ENCODE measurements around the gene GJA3.

The GJA3 gene

DNA sequence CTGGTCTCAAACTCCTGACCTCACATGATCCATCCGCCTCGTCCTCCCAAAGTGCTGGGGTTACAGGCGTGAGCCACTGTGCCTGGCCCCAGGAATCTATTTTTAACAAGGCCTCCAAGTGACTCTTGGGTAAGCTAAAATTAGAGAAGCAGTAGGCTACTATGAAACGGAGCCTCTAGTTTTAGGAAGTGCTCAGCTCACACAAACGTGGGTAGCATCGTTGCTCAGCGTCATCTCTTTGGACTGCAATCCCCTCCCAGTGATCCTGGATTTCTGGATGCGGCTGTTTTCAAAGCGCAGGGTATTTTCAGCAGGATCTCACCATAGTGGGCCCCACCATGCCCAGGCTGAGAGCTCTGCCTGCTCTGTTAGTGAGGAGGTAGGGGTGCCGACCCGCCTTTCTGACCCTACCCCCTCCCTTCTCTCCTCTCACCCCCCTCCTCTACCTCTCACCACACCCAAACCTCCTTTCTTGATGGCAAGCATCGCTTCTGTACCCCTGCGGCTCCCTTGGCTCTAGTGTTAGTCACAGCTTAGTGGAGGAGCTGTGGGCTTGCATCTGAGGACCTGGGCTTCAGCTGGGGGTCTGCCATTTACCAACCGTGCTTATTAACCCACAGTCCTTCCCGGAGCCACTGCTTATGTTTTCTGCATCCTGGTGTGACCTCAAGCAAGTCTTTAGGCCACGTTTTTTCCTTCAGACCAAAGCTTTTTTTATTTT is 34.2 kb downstream of the GJA3 start:
- no peak for DNase-seq

DNA sequence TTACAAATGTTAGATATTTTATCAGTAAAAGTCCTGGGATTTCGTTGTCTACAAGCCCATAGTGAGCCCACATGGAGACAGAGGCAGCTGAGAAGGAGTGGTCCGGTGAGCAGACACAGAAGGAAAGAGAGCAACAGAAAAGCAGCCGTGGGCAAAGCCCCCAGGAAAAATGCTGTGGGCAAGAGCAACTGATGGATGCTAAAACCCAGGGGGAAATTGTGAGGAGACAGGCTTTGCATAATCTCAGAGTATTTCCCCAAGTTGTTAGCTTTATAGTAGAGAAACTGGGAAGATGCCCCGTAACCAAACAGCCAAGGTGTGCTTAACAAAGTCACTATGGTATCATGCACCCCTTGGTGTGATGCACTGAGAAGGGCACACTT is 35.1 kb downstream of the GJA3 start:
- no peak for DNase-seq

DNA sequence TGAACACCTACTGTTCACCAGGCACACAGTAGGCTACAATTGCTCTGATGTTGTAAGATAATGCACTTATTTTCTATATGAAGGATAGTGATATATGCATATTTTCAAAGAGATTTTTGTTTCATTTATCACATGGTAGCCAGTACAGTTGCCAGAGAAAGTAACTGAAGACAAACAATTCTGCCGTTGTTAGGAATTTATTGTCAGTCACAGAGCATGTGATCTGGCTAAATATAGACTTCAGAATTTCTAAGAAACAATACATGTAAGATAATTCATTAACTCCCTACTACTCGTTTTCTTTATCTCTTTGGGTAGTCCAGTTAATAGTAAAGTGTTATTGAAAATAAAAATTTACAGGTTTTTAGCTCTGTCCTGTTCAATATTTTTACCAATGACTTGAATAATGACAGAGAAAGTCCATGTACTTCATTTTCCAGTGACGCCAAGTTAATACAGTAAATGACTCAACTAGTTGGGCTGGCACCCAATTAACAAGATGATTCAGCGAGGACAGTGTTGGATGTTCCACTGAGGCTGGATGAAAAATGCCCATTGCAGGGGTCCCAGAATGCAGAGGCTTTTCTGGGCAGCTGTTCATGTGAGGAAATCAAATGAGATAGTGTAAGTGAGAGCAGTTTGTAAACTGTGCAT is 35.6 kb downstream of the GJA3 start:
- DNase-seq = no peak

DNA sequence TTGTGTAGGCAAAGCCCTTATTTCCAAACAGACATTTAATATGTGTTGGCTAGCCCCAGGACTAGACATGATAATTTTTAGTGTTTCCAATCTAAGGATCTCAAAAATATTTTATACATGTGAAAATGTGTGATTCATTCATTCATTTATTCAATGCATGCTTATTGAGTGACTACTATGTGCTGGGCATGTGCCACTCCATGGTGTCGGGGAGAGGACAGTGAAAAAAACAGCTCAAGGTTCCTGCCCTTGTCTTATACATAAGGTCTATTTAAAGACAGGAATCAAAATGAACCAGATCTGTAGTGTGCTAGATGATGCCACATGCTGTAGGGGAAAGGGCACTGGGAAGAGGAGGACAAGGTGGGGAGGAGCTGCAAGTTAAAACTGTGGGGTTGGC is 36.5 kb downstream of the GJA3 start:
- no peak for DNase-seq

DNA sequence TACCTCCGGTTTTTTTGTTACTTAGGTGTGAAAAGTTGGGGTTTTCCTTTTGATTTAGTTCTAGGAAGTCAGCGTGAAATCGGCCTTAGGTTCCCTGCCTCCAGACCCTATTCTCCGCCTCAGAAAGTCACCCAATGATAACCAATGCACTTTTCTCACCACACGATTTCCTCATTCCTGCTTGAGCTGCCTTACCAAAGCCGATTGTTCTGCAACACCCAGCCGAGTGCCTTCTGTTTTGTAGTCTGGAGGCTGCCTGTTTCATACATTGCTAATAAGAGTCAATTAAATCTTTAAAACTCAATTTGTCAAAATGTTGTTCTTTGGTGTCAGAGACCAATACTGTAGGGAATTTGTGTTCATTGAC is 39.7 kb downstream of the GJA3 start:
- DNase-seq = no peak

DNA sequence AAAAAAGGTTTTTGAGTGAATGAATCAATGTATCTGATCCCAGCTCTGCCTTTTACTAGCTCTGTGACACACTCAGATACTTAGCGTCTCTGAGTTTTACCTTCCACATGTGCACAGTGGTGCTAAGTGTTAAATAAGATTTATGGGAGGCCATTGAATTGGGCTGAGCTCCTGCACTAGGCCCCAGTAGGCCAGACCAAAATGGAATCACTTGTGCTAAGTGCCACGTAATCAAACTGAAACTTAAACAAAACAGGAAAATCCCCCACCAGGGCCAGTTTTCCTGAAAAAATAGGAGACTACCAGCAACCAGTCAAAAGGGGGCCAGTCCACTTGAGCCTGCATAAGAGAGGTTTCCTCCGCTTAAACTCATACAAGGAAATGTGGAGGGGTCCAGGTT is 40.9 kb downstream of the GJA3 start:
- DNase-seq = no peak

DNA sequence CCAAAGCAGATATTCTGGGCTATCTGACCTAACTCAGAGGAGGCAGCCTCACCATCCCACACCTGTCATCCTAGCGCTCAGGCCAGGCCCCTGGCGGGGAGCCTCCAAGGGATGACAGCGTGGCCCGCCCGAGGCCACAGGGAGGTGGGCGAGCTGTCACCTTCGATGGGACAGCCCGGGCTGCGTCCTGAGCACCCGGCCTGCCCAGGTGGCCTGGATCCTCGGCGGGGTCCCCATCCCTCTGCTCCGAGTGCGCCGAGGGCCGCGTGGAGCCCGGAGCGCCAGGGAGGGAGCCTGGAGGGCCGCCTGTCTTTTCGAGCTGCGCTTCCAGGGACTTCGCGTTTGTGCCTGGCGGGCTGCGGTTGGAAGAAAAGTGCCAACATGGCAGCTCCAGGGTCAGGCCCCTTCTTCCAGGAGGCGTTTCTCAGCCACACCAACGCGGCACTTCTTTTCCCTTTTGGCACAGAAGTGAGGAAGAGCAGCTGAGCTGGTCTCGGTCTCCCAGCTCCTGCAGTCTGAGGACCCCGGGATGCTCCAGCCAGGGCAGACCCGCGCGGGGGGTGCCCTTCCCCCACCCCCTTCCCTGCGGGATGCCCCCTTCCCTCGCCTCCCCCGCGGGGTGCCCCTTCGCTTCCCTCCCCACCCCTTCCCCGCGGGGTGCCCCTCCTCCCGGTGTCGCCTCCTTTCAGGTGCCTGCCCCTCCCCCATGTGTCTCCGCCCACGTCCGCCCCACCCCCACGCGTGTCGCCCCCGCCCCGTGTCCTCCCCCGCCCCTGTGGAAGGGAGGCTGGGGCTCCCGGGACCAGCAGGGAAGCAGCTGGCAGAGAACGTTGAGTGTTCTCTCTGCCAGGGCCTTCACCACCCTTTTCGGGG is 42.3 kb downstream of the GJA3 start:
- peak in 1 of 2 donors; percentile 7 for DNase-seq

DNA sequence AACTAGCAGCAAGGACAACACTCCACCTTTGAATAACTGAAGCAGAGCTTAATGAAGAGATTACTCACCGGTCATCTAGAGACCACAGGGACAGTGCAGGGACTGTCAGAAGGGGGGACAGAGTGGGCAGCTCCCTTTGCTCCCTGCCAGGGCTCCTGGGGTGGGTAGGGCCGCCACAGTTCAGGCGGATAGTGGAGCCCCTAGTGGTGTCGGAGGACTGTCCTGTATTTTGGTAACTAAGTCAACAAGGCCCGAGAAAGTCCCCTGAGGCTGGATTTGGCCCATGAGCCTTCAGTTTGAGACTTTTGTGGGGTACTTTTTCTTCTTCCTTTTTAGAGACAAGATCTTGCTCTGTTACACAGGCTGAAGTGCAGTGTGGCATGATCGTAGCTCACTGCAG is 44.6 kb downstream of the GJA3 start:
- no peak for DNase-seq

DNA sequence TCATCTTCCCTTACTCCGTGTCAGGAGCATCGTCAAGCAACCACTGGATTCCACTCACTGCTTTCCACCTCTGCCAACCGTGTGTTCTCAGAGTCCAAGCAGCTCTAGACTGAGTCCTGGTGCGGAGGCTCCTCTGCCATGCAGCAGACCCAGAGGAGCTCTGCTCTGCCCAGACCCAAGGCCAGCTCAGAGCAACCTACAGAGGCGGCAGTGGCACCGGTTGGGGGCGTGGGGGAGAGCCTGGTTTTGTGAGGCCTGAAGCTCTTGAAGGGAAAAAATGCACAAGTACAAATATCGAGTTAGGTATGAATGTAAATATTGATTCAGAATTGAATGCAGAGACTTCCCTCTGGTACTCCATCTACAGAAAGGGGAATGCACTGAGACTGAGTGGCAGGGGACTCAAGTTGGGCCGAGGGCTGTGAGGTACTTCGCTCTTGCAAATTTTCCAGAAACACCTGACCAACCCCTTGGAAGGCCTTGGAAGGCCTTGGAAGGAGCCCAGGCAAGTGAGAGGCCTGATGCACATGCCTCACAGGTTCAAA is 46.7 kb downstream of the GJA3 start:
- DNase-seq = no peak

DNA sequence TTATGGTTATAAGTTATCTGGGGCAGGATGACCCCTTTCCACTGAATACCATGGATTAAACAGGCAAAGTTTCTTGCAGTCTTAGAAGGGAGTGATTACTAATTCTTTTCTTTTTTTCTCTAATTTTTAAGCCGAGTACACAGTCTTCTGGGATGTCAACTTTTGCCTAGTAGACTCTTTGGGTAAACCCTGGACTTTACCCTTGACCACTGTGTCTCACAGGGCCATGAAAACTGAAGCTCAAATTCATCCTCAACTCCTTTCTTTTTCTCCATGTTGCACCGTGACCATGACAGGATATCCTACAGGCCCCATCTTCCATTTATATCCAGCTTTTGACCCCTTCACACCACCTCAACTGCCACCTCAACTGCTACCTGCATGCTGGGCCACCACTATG is 51.8 kb downstream of the GJA3 start:
- DNase-seq = no peak

DNA sequence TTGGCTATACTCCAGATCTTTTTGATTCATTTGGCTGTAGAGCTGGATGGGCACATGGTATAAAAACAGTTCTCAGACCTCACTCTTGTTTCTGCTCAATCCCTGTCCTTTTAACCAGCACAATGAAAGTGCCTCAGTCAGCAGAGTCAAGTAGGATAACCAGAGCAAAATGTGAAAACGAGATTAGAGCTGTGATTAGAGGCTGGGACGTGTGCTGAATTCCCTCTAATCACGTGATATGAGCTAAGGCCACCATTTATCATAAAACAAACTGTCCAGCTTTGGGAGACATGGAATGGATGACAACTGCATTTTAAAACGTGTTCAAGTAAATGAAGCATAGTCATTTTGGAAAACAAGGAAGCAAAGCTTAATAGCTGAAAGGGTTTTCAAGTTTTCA is 54.1 kb downstream of the GJA3 start:
- no peak for DNase-seq

DNA sequence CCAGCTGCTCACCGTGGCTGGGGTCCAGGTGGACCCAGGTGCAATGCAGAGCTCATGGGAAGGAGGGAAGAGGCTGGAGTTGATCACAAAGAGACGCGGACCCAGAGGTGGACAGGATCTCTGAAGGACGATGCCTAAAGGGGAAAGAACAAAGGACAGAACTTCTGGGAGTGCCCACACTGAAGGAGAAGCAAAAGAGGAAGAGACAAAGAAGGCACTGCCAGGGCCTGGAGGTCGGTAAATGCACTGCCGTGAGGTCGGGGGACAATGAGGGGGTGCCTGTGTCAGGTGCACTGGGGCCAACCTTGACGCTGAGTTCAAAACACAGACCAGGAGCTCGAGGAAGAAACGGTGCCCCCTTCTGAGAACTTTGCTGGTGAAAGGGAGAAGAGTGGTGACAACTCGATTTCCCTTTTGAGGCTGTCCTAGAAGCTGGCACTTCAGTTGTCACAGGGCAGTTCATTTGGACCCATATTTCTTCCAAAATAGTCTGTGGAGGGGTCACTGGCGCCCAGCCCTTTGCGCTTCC is 55.6 kb downstream of the GJA3 start:
- no peak for DNase-seq

DNA sequence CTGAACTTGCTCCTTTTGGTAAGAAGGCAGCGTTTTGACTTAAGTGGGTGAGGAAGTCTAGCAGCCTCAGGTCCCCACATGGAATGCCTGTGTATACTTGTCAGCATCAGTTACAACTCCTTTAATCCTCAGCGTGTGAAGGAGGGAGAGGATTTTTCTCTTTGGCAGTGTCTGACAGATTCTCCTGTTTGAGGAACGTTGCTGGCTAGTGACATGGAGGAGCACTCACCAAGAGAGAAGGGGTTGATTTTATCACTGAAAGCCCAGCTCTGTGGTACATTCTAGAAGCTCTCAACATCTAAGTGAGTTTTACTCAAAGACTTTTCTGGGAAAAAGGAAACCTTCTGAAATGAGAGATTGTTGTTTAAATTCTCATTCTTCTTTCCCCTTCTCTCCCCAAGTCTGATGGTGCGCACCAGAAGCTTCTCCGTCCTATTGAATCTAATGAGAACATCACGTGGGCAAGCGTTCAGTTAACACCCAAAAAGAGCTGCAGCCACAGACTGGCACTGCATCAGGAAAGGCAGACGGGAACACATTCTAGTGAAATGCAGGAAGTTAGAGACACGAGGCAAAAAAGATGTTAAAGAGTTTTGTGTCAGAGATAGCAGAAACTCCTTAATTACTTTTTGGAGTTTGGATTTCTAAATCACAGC is 58.2 kb downstream of the GJA3 start:
- DNase-seq = no peak

DNA sequence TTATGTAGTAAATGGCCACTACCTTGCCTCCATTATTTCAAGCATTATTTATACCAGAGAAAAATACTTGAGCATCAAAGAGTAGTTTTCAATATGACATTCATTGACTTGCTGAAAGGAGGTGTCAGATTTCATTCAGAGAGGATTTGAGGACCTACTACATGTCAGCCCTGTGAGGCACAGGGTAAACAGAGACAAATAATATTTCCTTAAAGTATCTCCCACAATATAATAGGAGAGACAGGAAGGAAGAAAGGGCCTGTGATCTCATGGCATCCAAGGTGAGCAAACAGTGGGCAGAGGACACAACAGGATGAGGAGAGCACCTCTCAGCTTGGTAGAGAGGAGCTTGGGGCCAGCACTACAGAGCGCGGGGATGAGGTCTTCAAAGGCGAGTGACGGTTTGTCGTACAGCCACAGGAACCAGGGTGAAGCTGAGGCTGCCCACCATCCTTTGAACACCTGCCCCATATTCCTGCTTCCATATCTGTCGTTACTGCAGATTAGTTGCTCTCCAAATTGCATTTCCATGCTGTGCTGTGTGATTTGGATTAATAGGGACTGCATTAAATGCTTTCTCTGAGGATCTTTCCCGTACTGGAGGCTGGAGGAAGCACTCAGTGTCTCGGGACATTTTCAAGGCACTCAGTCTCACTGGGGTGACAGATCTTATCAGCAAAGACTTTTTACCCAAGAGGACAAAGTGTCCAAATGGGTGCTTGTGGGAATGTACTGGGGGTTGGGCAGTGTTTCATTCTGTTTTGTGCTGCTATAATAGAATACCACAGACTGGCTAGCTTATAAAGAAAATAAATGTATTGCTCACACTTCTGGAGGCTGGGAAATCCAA is 59.2 kb downstream of the GJA3 start:
- no peak for DNase-seq

DNA sequence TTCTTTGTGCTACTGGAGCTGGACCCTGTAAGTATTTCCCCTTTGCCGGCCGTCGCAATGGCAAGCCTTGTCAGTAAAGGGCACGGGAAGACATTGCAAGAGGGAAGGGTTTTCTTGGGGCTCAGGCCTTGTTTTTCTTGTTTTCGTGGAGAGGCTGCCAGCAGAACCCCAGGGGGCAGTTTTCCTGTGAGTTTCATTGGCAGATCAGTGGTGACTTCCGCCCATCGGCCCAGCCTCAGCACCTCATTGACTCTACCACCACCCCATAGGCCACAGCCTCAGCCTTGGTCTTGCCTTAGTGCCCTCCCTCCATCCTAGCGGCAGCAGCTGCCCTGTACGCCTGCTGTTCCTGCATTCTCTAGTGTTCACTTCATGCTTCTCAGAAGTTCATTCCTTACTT is 61.5 kb downstream of the GJA3 start:
- DNase-seq = no peak

DNA sequence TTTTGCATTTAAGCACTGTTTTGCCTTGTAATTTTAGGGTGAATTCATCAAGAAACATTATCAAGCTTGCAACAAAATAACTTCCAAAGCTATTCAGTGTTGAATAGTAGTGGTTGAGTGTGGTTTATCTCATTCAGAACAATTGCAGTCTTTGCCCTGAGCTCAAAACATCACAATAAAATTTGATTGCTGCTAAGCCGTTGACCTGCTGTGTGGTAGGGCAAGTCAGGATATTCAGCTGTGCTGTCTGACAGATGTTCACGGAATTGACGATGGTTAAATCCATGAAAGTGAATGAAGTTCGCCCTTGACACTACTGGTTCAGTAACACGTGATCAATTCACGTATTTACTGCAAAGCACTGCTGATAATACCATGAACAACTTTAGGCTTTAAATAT is 66.9 kb downstream of the GJA3 start:
- DNase-seq = no peak

DNA sequence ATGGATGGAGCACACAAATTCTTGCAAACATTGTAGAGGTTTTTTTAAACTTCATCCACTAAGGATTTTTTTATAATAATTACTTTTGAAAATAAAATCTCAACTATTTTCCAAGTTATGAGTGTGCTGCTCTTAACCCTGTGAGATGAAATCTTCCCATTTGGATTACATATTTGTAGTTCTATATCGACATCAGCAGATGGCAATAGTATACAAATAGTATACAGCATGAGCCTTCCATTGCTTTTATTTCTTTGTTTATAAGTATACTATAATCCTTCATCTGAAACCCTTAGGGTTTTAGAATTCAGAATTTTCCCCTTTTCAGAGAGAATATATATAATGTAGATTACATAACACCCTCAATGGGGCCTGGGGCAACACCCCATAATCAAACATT is 70.5 kb downstream of the GJA3 start:
- no peak for DNase-seq

Measured in stimulated activated CD4-positive, alpha-beta T cell treated with anti-CD3 and anti-CD28 coated beads, Interleukin-2, amount 100 ng/mL, for 48 hours (primary cell).